Epidermal melanocyte (primary cell): ENCODE measurements around the gene INPP5A.
"Not testable (repeated sequence)": the region's sequence is repeated elsewhere in the genome, so short reads cannot be mapped to it uniquely, and the experiment has no call there.

Experiments used
- DNase-seq: peaks from one replicate; pipeline ENCODE4 v3.0.0; 2011; ENCODE audit warnings: low spot score; ENCODE audit not compliant: insufficient read length

INPP5A gene

DNA sequence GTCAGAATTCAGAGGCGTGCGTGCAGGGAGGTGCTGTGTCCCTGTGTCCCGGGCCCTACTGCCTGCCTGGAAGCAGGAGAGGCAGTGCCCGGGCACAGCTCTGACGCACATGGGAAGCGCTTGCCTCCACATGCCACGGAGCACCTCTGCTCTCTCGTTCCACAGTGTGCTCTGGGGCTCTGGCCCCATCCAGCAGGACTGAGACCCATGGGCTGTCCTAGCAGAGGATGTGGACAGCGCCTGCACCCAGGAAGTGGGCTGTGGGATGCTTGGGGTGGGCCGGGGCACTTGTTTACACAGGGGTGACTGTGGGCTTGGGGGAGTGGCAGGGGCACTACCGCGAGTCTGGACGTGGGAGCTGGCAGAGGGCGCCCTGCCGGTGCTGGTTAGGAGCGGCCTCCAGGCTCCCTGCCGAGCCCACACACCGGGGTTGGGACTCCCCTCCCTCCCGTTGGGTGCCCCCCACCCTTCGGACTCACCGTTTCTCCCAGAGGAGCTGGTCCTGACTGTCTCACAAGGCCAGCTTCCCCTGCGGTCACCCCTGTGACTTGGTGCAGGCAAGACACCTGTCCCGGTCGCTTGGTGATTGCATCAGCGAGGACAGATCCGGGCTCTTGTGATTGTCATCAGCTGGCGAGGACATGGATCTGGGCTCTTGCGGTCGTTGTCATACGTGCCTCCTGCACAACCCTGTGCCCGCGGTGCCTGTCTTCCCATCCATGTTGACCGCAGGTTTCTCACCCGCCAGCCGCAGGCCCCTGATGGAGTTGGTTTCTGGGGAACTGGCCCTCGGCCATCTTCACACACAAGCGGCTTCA is 165.2 kb downstream of the INPP5A start:
- DNase-seq, result no peak

DNA sequence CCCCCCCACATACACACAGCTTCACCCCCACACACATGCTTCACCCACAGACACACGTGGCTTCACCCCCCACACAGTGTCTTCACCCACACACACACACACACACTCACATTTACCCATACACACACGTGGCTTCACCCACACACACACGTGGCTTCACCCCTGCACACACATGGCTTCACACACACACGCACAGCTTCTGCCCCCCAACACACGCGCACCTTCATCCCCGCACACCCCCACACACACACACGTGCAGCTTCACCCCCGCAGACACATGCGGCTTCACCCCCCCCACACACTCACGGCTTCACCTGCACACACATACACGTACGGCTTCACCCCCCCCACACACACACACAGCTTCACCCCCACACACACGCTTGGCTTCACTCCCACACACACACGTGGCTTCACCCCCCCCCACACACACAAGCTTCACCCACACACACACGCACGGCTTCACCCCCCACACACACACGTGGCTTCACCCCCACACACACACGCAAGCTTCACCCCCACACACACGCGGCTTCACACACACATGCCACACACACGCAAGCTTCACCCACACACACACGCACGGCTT is 165.9 kb downstream of the INPP5A start:
- DNase-seq, result no peak

- DNase-seq, result no peak
These were observed 166.6 kb downstream of the INPP5A start for GRCh38 chr10:132704008-132704814.

DNA sequence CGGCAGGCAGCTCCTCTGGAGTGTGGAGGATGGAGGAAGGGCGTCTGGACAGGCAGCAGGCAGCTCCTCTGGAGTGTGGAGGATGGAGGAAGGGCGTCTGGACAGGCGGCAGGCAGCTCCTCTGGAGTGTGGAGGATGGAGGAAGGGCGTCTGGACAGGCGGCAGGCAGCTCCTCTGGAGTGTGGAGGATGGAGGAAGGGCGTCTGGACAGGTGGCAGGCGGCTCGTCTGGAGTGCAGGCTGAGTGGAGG is 167.2 kb downstream of the INPP5A start:
- DNase-seq, result not testable (repeated sequence)

DNA sequence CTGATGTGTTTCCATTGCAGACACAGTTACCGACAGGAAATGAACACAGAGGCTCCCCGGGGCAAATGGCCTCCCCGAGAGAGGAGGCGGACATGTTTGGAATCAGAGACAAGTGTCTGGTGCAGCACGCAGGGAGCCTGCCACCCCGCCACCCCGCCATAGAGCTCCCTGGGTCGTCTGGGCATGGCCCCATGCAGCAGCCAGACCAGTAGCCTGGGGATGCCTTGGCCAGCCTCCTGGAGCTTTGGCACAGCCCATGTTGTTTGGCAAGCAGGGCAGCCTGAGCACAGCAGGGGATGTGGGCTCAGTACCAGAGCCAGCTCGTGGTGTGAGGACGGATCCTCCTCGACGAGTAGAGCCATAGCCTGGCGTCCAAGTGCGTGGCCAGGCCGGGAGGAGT is 167.6 kb downstream of the INPP5A start:
- no peak for DNase-seq

- DNase-seq, result no peak
These were observed 168.4 kb downstream of the INPP5A start for GRCh38 chr10:132705943-132706342.

GRCh38 chr10:132706701-132707100 is 169.1 kb downstream of the INPP5A start:
- no peak for DNase-seq

- no peak for DNase-seq
These were observed 169.7 kb downstream of the INPP5A start for GRCh38 chr10:132707121-132707775.

- no peak for DNase-seq
These were observed 170.2 kb downstream of the INPP5A start for GRCh38 chr10:132707776-132708171.

DNA sequence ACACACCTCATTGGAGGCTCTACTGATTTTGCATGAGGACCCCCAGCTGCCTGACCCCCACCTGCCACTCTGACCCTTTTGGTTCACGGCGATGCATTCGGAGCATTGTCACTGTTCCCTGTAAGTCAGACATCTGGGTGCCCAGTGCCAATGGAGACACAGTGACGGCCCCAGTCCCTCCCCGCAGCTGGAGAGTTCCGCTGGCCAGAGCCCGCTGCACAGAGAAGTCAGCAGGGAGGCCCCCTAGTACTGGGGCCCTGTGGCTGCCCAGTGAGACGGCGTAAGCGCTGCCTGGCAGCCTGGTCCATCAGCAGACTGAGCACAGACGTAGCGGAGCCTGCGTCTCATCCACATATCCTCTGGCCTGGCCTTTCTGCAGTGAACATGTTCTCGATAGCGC is 170.9 kb downstream of the INPP5A start:
- DNase-seq, result no peak

- DNase-seq, result no peak
These were observed 171.3 kb downstream of the INPP5A start for GRCh38 chr10:132708936-132709335.

DNA sequence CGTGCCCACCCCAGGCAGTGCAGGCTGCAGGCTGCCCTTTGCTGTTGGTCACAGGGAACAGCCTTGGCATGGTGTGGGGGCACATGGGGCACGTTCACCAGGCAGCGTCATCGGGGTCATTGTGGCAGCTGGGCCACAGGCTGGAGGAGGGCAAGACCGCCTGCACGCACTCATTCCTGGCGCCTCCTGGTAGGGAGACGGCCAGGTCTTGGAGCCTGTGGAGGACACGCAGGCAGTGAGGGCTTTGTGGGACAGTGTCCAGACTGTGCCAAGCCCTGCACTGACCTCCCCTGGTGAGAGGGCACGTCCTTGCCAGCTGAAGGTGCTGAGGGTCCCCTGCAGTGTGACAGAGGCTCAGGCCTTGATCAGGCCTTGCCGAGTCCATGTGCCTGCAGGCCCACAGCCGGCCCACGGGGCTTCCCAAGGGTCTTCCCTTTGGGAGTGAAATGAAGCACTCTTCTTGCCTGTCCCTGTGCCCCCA is 171.9 kb downstream of the INPP5A start:
- DNase-seq, result no peak

GRCh38 chr10:132710036-132710686 is 172.6 kb downstream of the INPP5A start:
- DNase-seq, result no peak

DNA sequence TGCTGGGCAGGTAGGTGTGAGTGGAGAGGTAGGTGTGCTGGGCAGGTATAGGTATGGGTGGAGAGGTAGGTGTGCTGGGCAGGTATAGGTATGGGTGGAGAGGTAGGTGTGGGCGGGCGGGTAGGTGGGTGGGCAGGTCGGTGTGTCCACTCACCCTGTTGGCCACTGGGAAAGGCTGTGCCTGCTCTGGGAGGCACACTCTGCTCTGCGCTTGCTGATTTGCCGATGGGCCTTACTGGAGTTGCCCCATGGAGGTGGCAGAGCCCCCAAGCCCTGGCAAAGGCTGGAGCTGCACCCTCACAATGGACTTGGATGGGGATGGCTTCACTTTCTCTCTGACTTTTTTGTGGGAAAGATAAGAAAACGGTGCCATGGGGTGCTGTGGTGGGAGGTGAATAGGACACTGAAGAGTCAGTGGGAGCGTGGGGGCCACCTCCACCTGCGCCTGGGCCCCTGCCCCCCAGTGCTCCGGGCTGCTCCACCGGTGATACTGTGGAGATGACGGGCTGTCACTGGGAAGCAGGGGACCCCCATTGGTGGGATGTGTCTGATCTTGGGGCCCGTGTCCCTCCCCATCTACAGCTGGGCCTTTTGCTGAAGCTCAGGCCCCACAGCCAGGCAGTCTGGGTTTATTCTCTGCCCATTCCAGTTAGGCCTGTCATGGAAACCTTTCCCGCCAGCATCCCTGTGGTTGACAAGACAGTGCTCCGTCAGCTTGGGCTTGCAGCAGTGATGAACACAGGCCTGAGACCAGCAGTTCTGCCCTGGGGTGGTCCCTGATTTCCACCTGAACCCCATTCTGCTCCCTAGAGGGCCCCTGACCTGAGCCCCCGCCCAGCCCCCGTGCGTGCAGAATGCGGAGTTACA is 173.4 kb downstream of the INPP5A start:
- DNase-seq, result no peak

GRCh38 chr10:132711613-132712121 is 174.1 kb downstream of the INPP5A start:
- DNase-seq, result no peak

GRCh38 chr10:132712291-132712690 is 174.7 kb downstream of the INPP5A start:
- DNase-seq, result no peak

DNA sequence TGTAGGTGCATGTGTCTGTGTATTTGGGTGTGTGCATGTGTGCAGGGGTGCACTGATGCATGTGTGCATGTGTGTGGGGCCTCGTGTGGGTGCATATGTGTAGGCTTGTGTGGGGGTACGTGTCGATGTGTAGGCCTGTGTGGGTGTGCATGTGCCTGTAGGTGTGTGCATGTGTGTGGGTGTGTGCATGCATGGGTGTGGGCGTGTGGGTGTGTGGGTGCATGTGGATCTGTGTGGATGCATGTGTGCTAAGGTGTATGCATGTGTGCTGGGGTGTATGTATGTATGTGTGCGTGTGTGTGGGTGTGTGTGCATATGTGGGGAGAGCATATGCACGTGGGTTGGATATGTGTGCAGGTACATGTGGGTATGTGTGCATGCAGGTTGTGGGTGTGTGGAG is 175.2 kb downstream of the INPP5A start:
- no peak for DNase-seq

DNA sequence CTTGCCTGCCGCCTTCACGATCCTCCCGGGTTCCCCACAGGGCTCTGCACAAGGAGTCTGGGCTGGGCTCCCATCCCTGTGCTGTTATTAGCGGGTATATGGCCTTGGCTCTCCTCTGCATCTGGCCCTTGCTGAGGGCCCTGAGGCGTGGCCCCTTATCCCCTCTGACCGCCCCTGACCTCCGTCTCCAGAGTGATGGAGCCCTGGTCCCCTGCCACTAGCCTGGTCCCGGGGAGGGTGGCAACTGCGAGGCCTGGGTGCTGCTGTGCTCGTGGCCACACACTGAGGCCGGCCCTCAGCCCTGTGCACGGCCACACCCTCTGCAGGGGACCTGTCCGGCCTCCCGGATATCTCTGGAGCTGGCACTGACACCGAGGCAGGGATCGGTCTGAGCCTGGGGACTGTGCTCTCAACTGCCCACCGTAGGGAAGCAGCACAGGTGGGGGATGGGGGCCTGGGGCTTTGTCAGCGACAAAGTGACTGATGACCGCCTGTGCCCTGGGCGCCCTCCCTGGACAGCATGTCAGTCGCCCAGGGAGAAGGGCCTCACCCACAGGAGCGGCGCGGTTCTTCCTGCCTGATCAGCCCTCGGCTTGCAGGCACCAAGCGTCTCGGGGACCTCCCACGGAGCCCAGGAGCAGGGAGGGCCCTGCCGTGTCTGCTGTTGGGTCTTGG is 176.0 kb downstream of the INPP5A start:
- no peak for DNase-seq

GRCh38 chr10:132714096-132714985 is 176.8 kb downstream of the INPP5A start:
- no peak for DNase-seq
